K562 (cell line): ENCODE data around the gene LAGE3. TPM values are rescaled to one million over a fixed set of nuclear protein-coding genes. Genes with fewer than 3 reads are reported as not detected.

Source experiments
- ATF1 ChIP-seq, 2 experiments: fragments of 450-650 bp in 1 of 2; IDR thresholded peaks; 2 replicates each; pipeline ENCODE4 v1.6.1; 2016; ENCODE audit warnings: missing compliant biosample characterization in 1 of 2, missing genetic modification characterization in 1 of 2
- BACH1 ChIP-seq: fragments of 200-800 bp; sonication (Bioruptor generic); IDR thresholded peaks from 2 replicates; pipeline ENCODE4 v1.6.1; 2016; ENCODE audit warnings: missing genetic modification characterization, missing compliant biosample characterization
- DACH1 ChIP-seq: fragments of 450-650 bp; IDR thresholded peaks from 2 replicates; pipeline ENCODE4 v1.6.1; 2018; ENCODE audit not compliant: partially characterized antibody
- ESRRB ChIP-seq: fragments of 250-450 bp; sonication (Bioruptor Pico); IDR thresholded peaks from 2 replicates; pipeline ENCODE4 v1.5.0; 2020; ENCODE audit warnings: mild to moderate bottlenecking, moderate library complexity, borderline replicate concordance
- GABPB1 ChIP-seq: sonication (generic); formaldehyde crosslinking; IDR thresholded peaks from 2 replicates; pipeline ENCODE4 v1.8.0; 2022; ENCODE audit warnings: mild to moderate bottlenecking, missing genetic modification reagents
- GTF2F1 ChIP-seq: IDR thresholded peaks from 2 replicates; pipeline ENCODE4 v1.6.1; 2011; ENCODE audit warnings: low read depth, low read length, improper control_type of control experiment
- ILK ChIP-seq: fragments of 450-650 bp; IDR thresholded peaks from 2 replicates; pipeline ENCODE4 v1.6.1; 2016; ENCODE audit warnings: missing genetic modification characterization, low read depth, mild to moderate bottlenecking, missing compliant biosample characterization, moderate library complexity, borderline replicate concordance
- IRF2 ChIP-seq: sonication (generic); formaldehyde crosslinking; IDR thresholded peaks from 2 replicates; pipeline ENCODE4 v1.8.1; 2022; ENCODE audit warnings: mild to moderate bottlenecking, missing genetic modification reagents
- NR4A1 ChIP-seq, 2 experiments: fragments of 250-450 bp in 1 of 2; fragments of 450-650 bp in 1 of 2; sonication (Bioruptor Pico) in 1 of 2; IDR thresholded peaks; 2 replicates each; pipeline versions ENCODE4 v1.4.0 to v1.6.1; 2016 to 2020; ENCODE audit warnings: mild to moderate bottlenecking in 2 of 2, missing compliant biosample characterization in 1 of 2, missing genetic modification characterization in 1 of 2, moderate library complexity in 1 of 2
- PHF21A ChIP-seq: fragments of 450-650 bp; IDR thresholded peaks from 2 replicates; pipeline ENCODE4 v1.6.1; 2017; ENCODE audit warnings: low read depth, borderline replicate concordance
- RBM17 ChIP-seq: fragments of 200-400 bp; formaldehyde crosslinking; IDR thresholded peaks from 2 replicates; pipeline ENCODE4 v1.6.1; 2017; ENCODE audit warnings: low read depth, mild to moderate bottlenecking, low read length, borderline replicate concordance
- XRCC4 ChIP-seq: IDR thresholded peaks from one replicate; pipeline ENCODE4 v1.6.1; 2011; ENCODE audit not compliant: insufficient read depth, insufficient read length; ENCODE audit errors: extremely low read depth
- YY1 ChIP-seq, 3 experiments: IDR thresholded peaks; 2 replicates each; pipeline ENCODE4 v1.6.1; 2011; ENCODE audit warnings: low read length in 2 of 3, mild to moderate bottlenecking in 2 of 3, moderate library complexity in 2 of 3, borderline replicate concordance in 1 of 3, control low read depth in 1 of 3, low read depth in 1 of 3; ENCODE audit not compliant: insufficient read depth in 3 of 3, insufficient replicate concordance in 2 of 3, control insufficient read depth in 1 of 3, insufficient read length in 1 of 3; ENCODE audit errors: extremely low read depth in 1 of 3
- ZC3H4 ChIP-seq: sonication (generic); formaldehyde crosslinking; IDR thresholded peaks from 2 replicates; pipeline ENCODE4 v1.9.0; 2021; ENCODE audit warnings: missing genetic modification reagents, borderline replicate concordance
- ZNF699 ChIP-seq: fragments of 250-450 bp; sonication (Bioruptor Pico); IDR thresholded peaks from 2 replicates; pipeline ENCODE4 v1.8.0; 2021; ENCODE audit warnings: mild to moderate bottlenecking, moderate library complexity; ENCODE audit not compliant: insufficient replicate concordance
- polyA plus RNA-seq, 8 experiments: library from polyadenylated mRNA; depleted of rRNA in 4 of 8; stranded (reverse) in 5 of 8; unstranded in 3 of 8; fragments of >200 nt; fragmentation: Nextera tagmentation in 2 of 8; fragmentation: Illumina TruSeq in 1 of 8; extraction: Ambion mirVana in 2 of 8; extraction: Trizol in 1 of 8; gene quantifications; 2 replicates each; pipeline versions ENCODE4 v1.2.1 to v1.2.3, GENCODE V29; 2011 to 2014; ENCODE audit warnings: inconsistent platforms in 1 of 8, missing spikeins in 1 of 8
- total RNA-seq, 7 experiments: library from RNA; depleted of rRNA in 6 of 7; stranded (reverse); fragments of >200 nt in 6 of 7; fragmentation: Illumina TruSeq in 2 of 7; extraction: Trizol in 2 of 7; gene quantifications; 2 replicates each; pipeline versions ENCODE4 v1.2.1 to v1.2.3, GENCODE V29; 2011 to 2021; ENCODE audit warnings: low replicate concordance in 1 of 7
- TF ChIP-seq, protein P1 (sequence below): fragments of 250-450 bp; sonication (Bioruptor Pico); IDR thresholded peaks from 2 replicates; pipeline ENCODE4 v1.5.0; 2021
- TF ChIP-seq, protein P2 (sequence below): fragments of 250-450 bp; sonication (Bioruptor Pico); IDR thresholded peaks from 2 replicates; pipeline ENCODE4 v1.4.0; 2020
- TF ChIP-seq, protein P3 (sequence below): fragments of 250-450 bp; sonication (Bioruptor Pico); IDR thresholded peaks from 2 replicates; pipeline ENCODE4 v1.8.0; 2022; ENCODE audit warnings: inconsistent platforms, mild to moderate bottlenecking, moderate library complexity, borderline replicate concordance

Gene LAGE3
- total and polyA plus RNA-seq, 9 of the 15 experiments (the other 6 are each of a cell fraction or from before 2014, with no cell fraction given), result 28.2 to 125 (median 35.8) TPM

DNA sequence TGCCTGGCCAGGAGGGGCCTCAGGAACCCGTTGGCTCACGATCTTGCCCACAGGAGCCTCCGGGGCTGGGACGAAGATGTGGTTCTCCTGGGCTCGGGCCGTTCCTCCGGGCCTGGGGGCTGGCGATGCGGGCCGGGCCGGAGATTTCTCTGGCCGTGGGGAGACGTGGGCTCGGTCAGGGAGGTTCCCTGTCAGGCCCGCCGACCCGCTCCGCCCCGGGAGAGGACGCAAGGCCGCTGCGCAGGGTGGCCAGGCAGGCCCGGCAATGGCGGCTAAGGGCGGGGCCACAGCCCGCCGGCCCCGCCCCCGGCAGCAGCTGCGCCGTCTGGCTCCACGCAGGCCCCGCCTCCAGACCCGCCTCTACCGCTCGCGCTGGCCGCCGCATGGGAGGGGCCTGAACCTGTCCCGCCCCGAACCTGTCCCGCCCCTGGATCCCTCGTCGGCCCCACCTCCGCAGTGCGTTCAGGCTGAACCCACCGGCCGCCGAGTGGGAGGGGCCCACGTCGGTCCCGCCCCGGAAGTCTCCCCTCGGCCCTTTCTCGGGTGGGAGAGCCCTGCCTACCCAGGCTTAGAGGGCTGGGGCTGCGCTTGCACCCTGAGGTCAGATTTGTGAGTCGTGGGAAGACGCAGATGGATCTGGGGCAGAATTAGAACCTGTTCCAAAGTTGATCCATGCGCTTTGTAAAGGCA, 37.0 kb upstream of the LAGE3 start, which contains the start of gene FAM3A (continued):
- TF ChIP-seq ESRRB (CRISPR knock-in tag), result no peak
- TF ChIP-seq, protein P1, sequence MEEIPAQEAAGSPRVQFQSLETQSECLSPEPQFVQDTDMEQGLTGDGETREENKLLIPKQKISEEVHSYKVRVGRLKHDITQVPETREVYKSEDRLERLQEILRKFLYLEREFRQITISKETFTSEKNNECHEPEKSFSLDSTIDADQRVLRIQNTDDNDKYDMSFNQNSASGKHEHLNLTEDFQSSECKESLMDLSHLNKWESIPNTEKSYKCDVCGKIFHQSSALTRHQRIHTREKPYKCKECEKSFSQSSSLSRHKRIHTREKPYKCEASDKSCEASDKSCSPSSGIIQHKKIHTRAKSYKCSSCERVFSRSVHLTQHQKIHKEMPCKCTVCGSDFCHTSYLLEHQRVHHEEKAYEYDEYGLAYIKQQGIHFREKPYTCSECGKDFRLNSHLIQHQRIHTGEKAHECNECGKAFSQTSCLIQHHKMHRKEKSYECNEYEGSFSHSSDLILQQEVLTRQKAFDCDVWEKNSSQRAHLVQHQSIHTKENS, result no peak
- TF ChIP-seq, protein P2, sequence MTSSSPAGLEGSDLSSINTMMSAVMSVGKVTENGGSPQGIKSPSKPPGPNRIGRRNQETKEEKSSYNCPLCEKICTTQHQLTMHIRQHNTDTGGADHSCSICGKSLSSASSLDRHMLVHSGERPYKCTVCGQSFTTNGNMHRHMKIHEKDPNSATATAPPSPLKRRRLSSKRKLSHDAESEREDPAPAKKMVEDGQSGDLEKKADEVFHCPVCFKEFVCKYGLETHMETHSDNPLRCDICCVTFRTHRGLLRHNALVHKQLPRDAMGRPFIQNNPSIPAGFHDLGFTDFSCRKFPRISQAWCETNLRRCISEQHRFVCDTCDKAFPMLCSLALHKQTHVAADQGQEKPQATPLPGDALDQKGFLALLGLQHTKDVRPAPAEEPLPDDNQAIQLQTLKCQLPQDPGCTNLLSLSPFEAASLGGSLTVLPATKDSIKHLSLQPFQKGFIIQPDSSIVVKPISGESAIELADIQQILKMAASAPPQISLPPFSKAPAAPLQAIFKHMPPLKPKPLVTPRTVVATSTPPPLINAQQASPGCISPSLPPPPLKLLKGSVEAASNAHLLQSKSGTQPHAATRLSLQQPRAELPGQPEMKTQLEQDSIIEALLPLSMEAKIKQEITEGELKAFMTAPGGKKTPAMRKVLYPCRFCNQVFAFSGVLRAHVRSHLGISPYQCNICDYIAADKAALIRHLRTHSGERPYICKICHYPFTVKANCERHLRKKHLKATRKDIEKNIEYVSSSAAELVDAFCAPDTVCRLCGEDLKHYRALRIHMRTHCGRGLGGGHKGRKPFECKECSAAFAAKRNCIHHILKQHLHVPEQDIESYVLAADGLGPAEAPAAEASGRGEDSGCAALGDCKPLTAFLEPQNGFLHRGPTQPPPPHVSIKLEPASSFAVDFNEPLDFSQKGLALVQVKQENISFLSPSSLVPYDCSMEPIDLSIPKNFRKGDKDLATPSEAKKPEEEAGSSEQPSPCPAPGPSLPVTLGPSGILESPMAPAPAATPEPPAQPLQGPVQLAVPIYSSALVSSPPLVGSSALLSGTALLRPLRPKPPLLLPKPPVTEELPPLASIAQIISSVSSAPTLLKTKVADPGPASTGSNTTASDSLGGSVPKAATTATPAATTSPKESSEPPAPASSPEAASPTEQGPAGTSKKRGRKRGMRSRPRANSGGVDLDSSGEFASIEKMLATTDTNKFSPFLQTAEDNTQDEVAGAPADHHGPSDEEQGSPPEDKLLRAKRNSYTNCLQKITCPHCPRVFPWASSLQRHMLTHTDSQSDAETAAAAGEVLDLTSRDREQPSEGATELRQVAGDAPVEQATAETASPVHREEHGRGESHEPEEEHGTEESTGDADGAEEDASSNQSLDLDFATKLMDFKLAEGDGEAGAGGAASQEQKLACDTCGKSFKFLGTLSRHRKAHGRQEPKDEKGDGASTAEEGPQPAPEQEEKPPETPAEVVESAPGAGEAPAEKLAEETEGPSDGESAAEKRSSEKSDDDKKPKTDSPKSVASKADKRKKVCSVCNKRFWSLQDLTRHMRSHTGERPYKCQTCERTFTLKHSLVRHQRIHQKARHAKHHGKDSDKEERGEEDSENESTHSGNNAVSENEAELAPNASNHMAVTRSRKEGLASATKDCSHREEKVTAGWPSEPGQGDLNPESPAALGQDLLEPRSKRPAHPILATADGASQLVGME (CRISPR knock-in tag), result no peak
- TF ChIP-seq, protein P3, sequence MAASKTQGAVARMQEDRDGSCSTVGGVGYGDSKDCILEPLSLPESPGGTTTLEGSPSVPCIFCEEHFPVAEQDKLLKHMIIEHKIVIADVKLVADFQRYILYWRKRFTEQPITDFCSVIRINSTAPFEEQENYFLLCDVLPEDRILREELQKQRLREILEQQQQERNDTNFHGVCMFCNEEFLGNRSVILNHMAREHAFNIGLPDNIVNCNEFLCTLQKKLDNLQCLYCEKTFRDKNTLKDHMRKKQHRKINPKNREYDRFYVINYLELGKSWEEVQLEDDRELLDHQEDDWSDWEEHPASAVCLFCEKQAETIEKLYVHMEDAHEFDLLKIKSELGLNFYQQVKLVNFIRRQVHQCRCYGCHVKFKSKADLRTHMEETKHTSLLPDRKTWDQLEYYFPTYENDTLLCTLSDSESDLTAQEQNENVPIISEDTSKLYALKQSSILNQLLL, result no peak
- no peak for TF ChIP-seq ZC3H4 (CRISPR knock-in tag)
- TF ChIP-seq BACH1, result no peak
- no peak for TF ChIP-seq RBM17
- TF ChIP-seq PHF21A, result no peak
- no peak for TF ChIP-seq NR4A1 (CRISPR knock-in tag; IDR thresholded peaks at IDR 0.05)
- TF ChIP-seq NR4A1 (tag; IDR thresholded peaks at IDR 0.05), result no peak
- no peak for TF ChIP-seq ZNF699
- no peak for TF ChIP-seq ATF1 (CRISPR knock-in tag; IDR thresholded peaks at IDR 0.05)
- TF ChIP-seq ATF1 (tag; IDR thresholded peaks at IDR 0.05), result no peak
- no peak for TF ChIP-seq GTF2F1
- TF ChIP-seq GABPB1 (CRISPR knock-in tag), result peak; percentile 83; the same call in 1 of the 2 replicates
- TF ChIP-seq DACH1, result no peak
- TF ChIP-seq ILK (tag), result no peak
- peak; percentile 66 to 96 (median 94) for TF ChIP-seq YY1 (IDR thresholded peaks at IDR 0.05; ENCODE audit: borderline replicate concordance in 1 of 3, control insufficient read depth in 1 of 3, extremely low read depth in 1 of 3, insufficient read depth in 3 of 3, insufficient read length in 1 of 3, insufficient replicate concordance in 2 of 3, low read depth in 1 of 3, low read length in 2 of 3)
- no peak for TF ChIP-seq XRCC4
- no peak for TF ChIP-seq IRF2 (CRISPR knock-in tag)
